Measurements from ENCODE around the gene BRWD1. TPM values are rescaled to one million over a fixed set of nuclear protein-coding genes. Genes with fewer than 3 reads are reported as not detected.
A peak's percentile ranks its signal among the peaks of the same experiment; 100 is the strongest.

BRWD1 gene
- total RNA-seq, 1 donor from 2014 or later, result 63.9 TPM

DNA sequence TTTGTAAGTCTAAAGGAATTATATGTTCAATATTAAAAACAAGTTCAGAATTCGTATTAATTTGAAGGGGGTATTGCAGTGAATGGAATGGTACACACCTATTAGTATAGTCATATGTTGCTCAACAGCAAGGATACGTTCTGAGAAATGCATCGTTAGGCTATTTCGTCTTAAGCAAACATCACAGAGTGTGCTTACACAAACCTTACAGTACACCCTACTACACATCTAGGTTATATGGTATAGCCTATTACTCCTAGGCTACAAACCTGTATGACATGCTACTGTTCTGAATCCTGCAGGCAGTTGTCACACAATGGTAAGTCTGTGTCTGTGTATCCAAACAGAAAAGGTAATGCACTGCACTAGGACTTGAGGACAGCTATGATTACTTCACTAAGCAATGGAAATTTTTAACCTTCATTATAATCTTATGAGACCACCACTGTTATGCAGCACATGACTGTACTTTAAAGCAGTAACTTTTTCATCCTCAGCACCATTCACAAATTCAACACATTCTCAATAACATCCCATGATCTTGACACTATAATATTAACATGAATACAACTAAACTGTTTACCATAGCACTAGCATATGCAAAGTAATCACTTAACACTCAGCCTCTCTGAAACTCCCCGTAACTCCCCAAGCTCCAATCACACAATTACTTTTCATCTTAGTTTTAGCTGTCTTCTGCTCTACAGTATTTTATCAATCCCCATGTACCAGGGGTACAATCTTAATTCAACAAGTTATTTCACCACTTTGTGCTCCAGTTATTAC, 115.8 kb downstream of the BRWD1 start:
- DNase-seq (ENCODE audit: low spot score), result no peak

DNA sequence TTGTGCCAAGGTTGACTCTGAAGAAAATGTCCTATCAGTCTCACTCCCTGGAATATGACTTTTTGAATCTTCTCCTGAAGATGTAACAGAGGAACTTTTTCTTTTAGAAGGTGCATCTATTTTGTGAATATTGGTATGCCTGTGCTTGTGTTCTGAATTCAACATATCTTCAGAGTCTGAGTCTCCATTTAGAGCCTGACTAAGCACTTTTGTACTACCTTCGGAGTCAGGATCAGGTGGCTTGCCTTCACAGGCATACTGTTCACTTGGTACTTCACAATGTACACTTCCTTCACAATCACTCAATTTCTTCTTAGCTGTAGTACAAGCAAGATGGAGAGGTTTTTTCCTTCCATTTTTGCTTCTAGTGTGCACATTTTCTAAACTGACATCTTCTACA, 116.6 kb downstream of the BRWD1 start:
- no peak for DNase-seq (ENCODE audit: low spot score)

- DNase-seq (ENCODE audit: low spot score), result no peak
These were observed 117.1 kb downstream of the BRWD1 start for GRCh38 chr21:39196310-39196709.

- no peak for DNase-seq (ENCODE audit: low spot score)
These were observed 120.1 kb downstream of the BRWD1 start for GRCh38 chr21:39193380-39193779.

- DNase-seq (ENCODE audit: low spot score), result no peak
These were observed 123.4 kb downstream of the BRWD1 start for GRCh38 chr21:39189857-39190604.

GRCh38 chr21:39188521-39189139, 124.8 kb downstream of the BRWD1 start:
- no peak for DNase-seq (ENCODE audit: low spot score)

DNA sequence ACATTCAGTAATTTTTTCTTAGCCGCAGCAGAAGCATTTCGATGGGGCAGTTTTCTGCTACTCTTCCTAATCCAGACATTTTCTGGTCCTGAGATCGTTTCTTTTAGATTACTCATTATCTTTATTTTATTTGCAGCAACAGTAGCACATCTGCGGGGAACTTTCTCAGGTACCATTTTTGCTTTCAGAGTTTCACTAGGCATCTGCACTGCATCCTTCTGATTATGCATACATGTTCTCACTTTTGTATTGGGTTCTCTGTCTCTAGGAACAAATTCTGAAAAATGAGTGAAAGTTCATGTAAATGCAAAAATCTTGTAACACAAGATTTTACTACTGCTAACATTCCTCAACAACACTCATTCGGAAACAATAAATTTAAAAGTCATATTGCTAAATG, 126.3 kb downstream of the BRWD1 start:
- no peak for DNase-seq (ENCODE audit: low spot score)

- no peak for DNase-seq (ENCODE audit: low spot score)
These were observed 126.8 kb downstream of the BRWD1 start for GRCh38 chr21:39186676-39187075.

- no peak for DNase-seq (ENCODE audit: low spot score)
These were observed 128.3 kb downstream of the BRWD1 start for GRCh38 chr21:39185157-39185556.

DNA sequence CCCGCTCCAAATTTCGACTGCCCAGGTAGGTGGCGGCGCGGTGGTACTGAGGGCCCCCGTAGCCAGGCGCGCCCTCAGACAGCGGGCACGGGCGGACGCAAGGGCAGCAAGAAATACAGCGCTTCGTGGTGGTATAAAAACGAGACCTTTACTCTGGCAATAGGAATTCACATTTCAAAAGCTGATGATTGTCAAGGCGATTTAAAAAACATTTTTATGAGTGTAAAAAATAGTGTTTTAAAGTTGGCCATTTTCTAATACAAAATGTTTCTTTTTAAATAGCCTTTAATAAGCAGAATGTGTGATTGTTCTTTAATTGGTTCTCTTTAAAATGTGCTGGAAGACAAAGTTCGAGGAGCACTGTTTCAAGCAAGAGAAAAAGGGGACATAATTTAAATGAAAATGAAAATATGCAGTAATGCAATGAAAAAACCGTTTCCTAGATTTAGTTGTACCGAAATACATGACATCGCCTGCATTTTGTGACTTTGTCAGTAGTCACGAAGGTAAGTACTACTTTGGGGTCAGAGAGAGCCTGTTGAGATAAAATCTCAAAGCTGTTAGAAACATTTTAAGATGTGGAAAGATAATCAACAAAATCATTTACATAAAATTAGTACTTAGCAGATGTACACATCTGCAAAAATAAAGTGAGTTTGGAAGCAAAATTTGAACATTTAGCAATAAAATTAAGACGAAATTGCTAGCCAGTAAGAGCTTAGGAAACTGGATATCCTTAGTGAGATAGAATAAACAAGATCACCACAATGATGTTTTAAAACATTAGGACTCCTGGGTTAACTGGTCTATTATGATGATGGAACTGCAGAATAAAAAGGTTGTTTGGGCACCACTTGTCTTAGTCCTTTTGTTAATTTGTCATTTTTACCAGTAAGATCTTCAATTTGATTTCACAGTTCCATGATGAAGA, 129.1 kb downstream of the BRWD1 start:
- no peak for DNase-seq (ENCODE audit: low spot score)

DNA sequence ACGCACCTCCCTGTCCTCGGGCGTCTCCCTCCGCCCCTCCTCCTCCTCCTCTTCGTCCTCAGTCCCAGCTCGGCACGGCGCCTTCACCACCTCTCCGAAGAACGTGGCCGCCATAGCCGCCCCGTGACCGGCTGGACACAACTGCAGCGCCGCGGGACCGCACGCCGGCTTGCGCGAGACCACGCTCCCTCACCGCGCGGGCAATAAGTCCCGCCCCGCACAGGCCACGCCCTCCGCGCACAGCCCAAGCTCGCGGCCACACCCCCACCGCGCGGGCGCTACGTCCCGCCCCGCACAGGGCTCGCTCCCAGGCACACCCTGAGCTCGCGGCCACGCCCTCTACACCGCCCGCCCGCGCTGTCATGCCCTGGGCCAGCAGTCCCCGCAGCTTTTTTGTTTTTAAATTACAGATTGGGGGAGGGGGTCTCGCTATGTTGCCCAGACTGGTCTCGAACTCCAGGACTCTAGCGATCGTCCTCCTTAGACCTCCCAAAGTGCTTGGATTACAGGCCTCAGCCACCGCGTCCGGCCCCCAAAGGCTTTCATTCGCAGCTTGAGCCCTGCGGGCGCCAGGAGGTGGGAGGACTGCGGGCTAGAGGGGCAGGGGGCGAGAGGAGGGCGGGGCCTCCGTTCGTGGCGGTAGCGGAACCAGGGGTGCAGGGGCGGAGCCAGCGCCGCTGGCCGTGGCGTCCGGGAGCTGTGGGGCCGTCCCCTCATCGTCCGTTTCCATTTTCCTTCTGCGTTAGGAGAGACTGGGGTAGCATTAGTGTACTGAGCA, 130.0 kb downstream of the BRWD1 start, which contains the start of gene PSMG1:
PSMG1 (minus strand) TSS at position 180 of the 778 bp plus-strand sequence; CDS start at position 114, 66 bp downstream.
- peak; percentile 94 for DNase-seq (ENCODE audit: low spot score)

DNA sequence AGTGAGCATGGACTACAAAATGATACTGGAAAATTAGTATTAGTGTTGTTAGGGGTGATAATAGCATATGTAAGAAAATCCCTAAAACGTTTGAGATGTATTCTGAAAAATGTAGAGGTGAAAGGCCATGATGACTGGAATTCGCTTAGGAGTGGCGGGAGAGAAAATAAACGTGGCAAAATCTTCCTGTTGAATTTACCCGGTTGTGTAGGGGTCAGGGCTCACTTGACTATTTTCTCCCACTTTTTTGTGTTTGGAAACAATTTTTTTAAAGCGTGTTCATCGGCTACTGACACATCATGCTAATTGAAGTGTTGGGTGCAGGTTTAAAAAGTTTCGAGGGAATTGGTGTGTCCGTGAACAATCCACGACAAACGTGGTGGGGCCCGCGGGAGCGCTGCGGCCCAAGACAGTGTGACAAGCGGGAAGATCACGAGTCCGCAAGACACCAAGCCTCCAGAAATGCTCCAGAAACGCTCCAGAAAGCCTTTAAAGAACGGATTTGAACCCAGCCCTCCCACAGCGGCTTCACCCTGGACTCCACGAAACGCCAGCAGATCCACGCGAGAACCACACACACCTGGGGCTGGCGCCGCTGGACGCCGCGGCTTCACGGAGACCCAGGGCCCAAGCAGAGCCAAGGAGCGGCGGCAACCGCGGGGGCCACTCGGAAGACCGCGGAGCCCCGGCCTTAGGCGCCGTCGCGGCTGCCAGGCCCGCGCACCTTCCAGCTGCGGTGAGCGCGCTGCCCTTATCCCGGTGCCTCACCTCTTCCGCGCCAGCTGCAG, 130.8 kb downstream of the BRWD1 start:
- no peak for DNase-seq (ENCODE audit: low spot score)

DNA sequence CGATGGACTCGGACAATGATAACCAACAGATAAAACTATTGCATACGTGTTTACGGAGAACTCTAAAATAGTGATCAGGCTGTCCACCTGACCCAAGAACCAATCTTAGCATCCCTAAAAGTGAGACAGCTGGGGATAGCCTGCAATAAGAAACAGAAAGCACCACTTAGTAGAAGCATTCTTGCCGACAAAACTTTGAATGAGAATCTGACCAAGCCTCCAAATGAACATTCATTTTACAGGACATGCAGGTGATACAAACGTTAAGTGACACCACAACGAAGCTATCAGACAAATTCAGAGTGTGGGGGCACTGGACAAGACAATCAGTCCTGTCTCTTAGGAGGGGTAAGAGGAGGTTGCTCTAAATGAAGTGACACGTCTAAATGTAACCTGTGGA, 131.4 kb downstream of the BRWD1 start:
- DNase-seq (ENCODE audit: low spot score), result no peak

DNA sequence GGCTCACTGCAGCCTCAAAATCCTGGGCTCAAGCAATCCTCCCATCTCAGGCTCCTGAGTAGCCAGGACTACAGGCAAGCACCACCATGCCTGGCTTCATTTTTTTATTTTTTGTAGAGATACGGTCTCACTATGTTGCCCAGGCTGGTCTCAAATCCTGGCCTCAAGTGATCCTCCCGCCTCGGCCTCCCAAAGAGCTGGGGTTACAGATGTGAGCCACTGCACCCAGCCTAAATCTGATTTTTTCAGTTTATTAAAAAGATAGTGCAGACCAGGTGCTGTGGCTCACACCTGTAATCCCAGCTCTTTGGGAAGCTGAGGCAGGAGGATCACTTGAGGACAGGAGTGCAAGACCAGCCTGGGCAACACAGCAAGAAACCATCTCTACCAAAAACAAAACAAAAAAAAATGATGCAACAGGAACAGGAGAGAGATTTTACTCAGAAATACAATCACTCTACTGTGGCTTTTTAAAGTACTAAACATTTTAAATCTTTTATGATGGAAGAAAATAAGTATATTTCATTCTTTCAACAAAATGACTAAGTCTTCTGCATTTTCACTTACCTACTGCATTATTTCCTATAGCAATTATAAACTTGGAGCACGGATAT, 132.1 kb downstream of the BRWD1 start:
- no peak for DNase-seq (ENCODE audit: low spot score)

DNA sequence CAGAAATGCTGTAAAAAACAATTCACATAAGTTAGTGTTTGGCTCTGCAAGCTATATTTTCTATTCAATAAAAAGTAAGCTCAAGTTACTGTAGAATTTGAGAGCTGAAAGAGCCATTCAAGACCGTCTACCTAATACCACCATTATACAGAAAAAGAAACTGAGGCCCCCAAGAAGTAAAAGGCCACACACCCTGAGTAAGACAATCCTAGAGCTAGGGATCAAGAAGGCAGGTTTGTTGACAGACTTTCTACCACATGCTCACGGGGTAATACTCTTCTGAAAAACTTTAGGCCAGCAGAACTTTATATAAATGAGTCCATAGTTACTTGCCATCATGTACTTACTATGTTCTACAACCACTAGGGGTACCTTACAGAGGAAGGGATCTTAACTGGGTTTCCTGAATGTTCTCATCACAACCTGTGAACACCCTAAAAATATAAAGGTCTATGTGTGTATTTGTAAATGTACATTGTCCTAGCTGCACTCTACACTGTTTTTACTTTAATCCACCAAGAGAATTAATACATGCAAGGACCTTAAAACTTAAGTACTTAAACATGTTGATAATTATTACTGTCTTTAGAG, 132.9 kb downstream of the BRWD1 start:
- no peak for DNase-seq (ENCODE audit: low spot score)

GRCh38 chr21:39178421-39178820, 135.0 kb downstream of the BRWD1 start:
- DNase-seq (ENCODE audit: low spot score), result no peak

DNA sequence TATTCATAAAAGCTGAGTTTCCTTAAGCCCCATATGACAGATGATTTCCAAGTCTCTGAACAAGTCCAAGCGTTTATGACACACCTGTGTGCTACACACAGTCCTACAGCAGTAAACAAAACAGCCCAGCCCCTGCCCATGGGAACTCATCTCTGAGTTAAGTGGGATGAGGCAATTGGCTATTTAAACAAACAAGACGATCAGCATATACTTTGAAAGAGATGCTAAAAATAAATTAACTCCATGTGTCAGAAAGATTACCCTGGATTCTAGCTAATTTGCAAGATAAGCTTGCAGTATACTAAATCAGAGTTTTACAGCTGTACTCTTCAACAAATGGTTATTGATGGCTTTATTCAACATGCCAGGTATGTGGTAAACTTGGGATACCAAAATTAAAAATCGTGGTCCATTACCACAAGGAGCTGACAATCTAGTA, 137.1 kb downstream of the BRWD1 start:
- DNase-seq (ENCODE audit: low spot score), result no peak

DNA sequence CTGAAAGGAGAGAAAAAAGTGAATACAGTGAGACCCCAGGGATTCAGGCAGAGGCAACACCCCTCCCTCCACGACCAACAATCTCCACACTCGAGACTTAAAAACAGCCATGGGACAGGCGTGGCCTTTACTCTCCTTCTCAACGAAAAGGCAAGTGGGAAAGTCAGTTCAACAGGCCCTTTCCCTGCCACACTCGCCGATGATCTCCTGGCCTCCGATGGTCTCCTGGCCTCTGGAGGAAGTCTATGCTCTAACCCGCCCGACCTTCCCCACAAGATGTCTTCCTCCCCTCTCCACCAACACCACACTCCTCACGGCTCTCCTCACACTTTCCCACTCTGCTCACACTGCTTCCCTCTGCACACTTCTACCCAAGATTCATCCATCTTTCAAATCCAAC, 137.8 kb downstream of the BRWD1 start:
- no peak for DNase-seq (ENCODE audit: low spot score)

DNA sequence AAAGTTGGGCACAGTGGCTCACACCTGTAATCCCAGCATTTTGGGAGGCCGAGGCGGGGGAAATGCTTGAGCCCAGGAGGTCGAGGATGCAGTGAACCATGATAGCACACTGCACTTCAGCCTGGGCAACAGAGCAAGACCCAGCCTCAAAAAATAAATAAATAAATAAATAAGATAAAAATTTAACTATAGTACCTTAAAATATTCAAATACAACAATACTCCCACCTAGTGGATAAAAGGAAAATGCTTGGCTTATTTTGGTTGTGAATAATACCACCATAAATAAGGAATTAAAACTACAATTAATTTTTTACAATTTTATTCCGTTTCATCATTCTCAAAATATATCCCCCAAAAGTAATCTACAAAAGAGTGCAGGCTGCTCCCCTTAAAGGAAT, 138.3 kb downstream of the BRWD1 start:
- DNase-seq (ENCODE audit: low spot score), result no peak

Measured in ureter (tissue), 1 donor.